ENCODE results near the gene YPEL3.

Gene YPEL3

DNA sequence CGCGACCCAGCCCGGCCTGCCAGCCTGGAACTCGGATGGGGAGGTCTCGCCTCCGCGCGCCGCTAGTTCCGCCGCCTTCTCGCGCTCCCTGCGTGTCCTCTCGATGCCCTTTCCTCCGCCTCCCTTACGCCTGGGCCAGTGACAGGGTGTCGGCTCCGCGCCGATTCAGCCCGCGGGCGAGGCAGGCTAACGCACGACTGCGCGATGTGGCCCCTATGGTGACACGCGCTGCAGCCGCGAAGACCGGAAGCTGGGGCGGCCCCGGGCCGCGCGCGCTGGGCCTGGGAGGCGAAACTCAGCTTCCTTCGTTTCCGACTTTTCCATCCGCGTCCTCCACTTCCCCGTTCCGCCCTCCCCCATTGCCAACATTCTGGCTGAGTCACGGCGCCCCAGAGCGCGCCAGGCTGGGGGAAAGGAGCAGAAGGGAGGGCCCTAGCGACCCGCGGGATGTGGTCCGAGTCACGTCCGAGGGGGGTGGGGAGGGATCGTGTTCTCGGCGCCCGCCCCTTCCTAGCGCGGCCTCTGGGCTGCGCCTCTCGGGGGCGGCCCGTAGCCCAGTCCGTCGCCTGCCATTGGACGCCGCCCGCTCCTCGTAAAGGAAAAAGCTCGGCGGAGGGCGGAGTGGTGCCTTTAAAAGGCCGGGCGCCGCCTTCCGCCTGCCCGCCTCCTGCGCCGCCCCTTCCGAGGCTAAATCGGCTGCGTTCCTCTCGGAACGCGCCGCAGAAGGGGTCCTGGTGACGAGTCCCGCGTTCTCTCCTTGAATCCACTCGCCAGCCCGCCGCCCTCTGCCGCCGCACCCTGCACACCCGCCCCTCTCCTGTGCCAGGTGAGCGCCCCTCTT lies 30.7 kb downstream of the YPEL3 start, which contains the start of gene ALDOA:
Gene ALDOA, plus strand, starts transcription at position 659 of the 841 bp plus-strand sequence. CDS start 1,138 bp downstream, outside the sequence.
- DNase-seq (ENCODE audit: low read depth in 1 of 2, low spot score in 1 of 2) = peak; percentile 93 to 99
- TF ChIP-seq POLR2AphosphoS5 (IDR thresholded peaks at IDR 0.05; ENCODE audit: low read depth) = peak; percentile 90; the same call in 1 of the 2 replicates
- TF ChIP-seq, protein P1, sequence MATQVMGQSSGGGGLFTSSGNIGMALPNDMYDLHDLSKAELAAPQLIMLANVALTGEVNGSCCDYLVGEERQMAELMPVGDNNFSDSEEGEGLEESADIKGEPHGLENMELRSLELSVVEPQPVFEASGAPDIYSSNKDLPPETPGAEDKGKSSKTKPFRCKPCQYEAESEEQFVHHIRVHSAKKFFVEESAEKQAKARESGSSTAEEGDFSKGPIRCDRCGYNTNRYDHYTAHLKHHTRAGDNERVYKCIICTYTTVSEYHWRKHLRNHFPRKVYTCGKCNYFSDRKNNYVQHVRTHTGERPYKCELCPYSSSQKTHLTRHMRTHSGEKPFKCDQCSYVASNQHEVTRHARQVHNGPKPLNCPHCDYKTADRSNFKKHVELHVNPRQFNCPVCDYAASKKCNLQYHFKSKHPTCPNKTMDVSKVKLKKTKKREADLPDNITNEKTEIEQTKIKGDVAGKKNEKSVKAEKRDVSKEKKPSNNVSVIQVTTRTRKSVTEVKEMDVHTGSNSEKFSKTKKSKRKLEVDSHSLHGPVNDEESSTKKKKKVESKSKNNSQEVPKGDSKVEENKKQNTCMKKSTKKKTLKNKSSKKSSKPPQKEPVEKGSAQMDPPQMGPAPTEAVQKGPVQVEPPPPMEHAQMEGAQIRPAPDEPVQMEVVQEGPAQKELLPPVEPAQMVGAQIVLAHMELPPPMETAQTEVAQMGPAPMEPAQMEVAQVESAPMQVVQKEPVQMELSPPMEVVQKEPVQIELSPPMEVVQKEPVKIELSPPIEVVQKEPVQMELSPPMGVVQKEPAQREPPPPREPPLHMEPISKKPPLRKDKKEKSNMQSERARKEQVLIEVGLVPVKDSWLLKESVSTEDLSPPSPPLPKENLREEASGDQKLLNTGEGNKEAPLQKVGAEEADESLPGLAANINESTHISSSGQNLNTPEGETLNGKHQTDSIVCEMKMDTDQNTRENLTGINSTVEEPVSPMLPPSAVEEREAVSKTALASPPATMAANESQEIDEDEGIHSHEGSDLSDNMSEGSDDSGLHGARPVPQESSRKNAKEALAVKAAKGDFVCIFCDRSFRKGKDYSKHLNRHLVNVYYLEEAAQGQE (IDR thresholded peaks at IDR 0.05; ENCODE audit: insufficient replicate concordance, low read depth) = peak; percentile 70
- TF ChIP-seq SPI1 (IDR thresholded peaks at IDR 0.05; ENCODE audit: borderline replicate concordance, low read depth) = peak; percentile 92
- peak; percentile 68; the same call in 1 of the 2 replicates for TF ChIP-seq GABPA (IDR thresholded peaks at IDR 0.05; ENCODE audit: low read depth)
- TF ChIP-seq, protein P2, sequence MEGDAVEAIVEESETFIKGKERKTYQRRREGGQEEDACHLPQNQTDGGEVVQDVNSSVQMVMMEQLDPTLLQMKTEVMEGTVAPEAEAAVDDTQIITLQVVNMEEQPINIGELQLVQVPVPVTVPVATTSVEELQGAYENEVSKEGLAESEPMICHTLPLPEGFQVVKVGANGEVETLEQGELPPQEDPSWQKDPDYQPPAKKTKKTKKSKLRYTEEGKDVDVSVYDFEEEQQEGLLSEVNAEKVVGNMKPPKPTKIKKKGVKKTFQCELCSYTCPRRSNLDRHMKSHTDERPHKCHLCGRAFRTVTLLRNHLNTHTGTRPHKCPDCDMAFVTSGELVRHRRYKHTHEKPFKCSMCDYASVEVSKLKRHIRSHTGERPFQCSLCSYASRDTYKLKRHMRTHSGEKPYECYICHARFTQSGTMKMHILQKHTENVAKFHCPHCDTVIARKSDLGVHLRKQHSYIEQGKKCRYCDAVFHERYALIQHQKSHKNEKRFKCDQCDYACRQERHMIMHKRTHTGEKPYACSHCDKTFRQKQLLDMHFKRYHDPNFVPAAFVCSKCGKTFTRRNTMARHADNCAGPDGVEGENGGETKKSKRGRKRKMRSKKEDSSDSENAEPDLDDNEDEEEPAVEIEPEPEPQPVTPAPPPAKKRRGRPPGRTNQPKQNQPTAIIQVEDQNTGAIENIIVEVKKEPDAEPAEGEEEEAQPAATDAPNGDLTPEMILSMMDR (IDR thresholded peaks at IDR 0.05; ENCODE audit: insufficient read depth, low read length) = no peak
- peak within 1 kb of the TSS; percentile 94 for H3K27ac ChIP-seq (replicated peaks)

DNA sequence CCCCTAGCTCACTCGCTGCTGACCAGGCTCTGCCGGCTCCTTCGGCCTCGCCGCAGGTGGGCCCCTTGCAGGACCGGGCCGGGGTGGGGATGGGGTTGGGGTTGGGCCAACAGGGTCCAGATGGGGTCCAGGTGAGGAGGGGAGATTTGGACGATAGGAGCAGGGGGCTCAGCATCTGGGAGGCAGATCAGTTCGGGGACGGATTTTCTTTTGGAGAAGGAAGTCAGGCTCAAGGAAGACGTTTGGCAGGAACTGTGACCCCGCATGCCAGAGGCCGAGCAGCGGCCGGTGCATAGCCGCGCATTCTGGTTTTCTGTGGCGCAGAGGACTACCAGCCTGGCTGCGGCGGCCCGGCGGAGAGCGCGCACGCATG lies 31.3 kb downstream of the YPEL3 start:
- Histone ChIP-seq H3K27ac (replicated peaks) (peak overlapping the region; percentile 94), H3K27me3 (ENCODE audit: insufficient read depth, poor library complexity, severe bottlenecking) (no peaks in the 10 kb centered on the region), H3K4me3 (replicated peaks; ENCODE audit: insufficient read depth, low read length) (peak overlapping the region; percentile 58)
- TF ChIP-seq, protein P1 (IDR thresholded peaks at IDR 0.05; ENCODE audit: insufficient replicate concordance, low read depth) = no peak
- no peak for TF ChIP-seq POLR2AphosphoS5 (IDR thresholded peaks at IDR 0.05; ENCODE audit: low read depth)
- TF ChIP-seq, protein P2 (IDR thresholded peaks at IDR 0.05; ENCODE audit: insufficient read depth, low read length) = no peak
- DNase-seq (ENCODE audit: low read depth in 1 of 2, low spot score in 1 of 2) = no peak

More for the DNA sequence above, 30.7 kb downstream of the YPEL3 start, which contains the start of gene ALDOA:
- peak within 1 kb of the TSS; percentile 98 for H3K4me3 ChIP-seq (replicated peaks; ENCODE audit: insufficient read depth, low read length)
- no peaks in the 10 kb centered on the region for H3K27me3 ChIP-seq (ENCODE audit: insufficient read depth, poor library complexity, severe bottlenecking)

DNA sequence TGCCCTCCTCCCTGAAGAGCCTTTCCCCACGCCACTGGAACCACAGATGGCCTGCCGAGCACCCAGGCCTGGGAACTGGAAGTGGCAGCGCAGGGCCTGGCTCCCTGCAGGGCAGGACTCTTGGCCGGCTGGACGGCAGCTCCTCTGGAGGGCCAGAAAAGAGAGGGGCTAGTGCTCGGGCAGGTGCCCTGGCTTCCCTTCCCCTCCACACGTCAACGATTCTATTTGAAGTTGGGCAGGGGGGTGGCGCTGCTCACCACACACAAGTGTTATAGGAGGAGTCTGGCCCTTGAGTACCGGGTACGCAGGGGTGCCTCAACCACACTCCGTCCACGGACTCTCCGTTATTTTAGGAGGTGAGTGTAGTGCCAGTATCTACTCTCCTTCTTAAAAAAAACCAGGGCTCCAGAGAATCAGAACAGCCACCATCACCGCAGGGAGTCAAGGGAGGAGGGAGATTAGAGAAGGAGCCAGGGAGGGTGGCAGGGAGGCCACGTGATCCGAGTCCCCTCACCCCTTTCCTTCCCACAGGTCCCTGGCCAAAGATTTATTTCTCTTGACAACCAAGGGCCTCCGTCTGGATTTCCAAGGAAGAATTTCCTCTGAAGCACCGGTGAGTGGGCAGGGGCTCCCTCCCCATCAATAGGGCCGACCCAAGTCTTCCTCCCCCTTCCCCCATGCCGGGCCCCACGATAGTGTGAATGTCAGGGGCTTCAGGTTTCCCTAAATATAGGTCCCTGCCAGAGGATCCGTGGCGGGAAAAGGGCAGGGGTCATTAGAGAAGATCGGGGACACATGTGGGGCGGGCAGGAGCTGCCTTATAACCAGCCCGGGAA lies 31.9 kb downstream of the YPEL3 start:
- no peak for TF ChIP-seq GABPA (IDR thresholded peaks at IDR 0.05; ENCODE audit: low read depth)
- no peak; the same call in 1 of the 2 replicates for TF ChIP-seq SPI1 (IDR thresholded peaks at IDR 0.05; ENCODE audit: borderline replicate concordance, low read depth)
- peak; percentile 67 for TF ChIP-seq POLR2AphosphoS5 (IDR thresholded peaks at IDR 0.05; ENCODE audit: low read depth)
- TF ChIP-seq, protein P1 (IDR thresholded peaks at IDR 0.05; ENCODE audit: insufficient replicate concordance, low read depth) = peak; percentile 34
- TF ChIP-seq, protein P2 (IDR thresholded peaks at IDR 0.05; ENCODE audit: insufficient read depth, low read length) = peak; percentile 3
- DNase-seq (ENCODE audit: low read depth in 1 of 2, low spot score in 1 of 2) = peak; percentile 88 to 89
- Histone ChIP-seq H3K27me3 (ENCODE audit: insufficient read depth, poor library complexity, severe bottlenecking) (no peaks in the 10 kb centered on the region), H3K27ac (replicated peaks) (peak overlapping the region; percentile 94), H3K4me3 (replicated peaks; ENCODE audit: insufficient read depth, low read length) (peak overlapping the region; percentile 58)

All from HL-60 (cell line).